Natural killer cell (primary cell): ENCODE results near the gene TSPAN2. TPM values are rescaled to one million over a fixed set of nuclear protein-coding genes. Genes with fewer than 3 reads are reported as not detected.
A peak's percentile ranks its signal among the peaks of the same experiment; 100 is the strongest.

Experiments used
- ATAC-seq, 3 donors: fragments of 150-1000 bp in 2 of 3; fragments of 200-7000 bp in 1 of 3; cut with Tn5 transposase; 1 replicate in 1 of 3; 2 replicates in 2 of 3; pipeline ENCODE4 v1.10.0; 2021; ENCODE audit warnings: mild to moderate bottlenecking in 2 of 3, moderate library complexity in 2 of 3
- DNase-seq, 2 donors: peaks; one replicate each; pipeline versions ENCODE4 v3.0.0 to v3.0.0-alpha.2; 2013 to 2021; ENCODE audit warnings: mixed read lengths in 1 of 2
- H3K27ac ChIP-seq: one replicate; pipeline ENCODE4 v1.5.1; 2013; ENCODE audit warnings: mild to moderate bottlenecking, low read length
- H3K27me3 ChIP-seq: one replicate; pipeline ENCODE4 v1.6.1; 2013; ENCODE audit warnings: low read length; ENCODE audit not compliant: control insufficient read depth, insufficient read depth
- H3K36me3 ChIP-seq: one replicate; pipeline ENCODE4 v1.6.1; 2013; ENCODE audit warnings: low read length; ENCODE audit not compliant: control insufficient read depth, insufficient read depth
- H3K4me1 ChIP-seq: one replicate; pipeline ENCODE4 v1.6.1; 2013; ENCODE audit warnings: low read length; ENCODE audit not compliant: control insufficient read depth, insufficient read depth
- H3K4me3 ChIP-seq: one replicate; pipeline ENCODE4 v1.5.1; 2013; ENCODE audit warnings: low read length
- H3K9me3 ChIP-seq: one replicate; pipeline ENCODE4 v1.6.1; 2013; ENCODE audit warnings: low read length; ENCODE audit not compliant: control insufficient read depth, insufficient read depth
- H3K27ac Mint-ChIP-seq, 2 donors: one replicate each; pipeline ENCODE4 v1.8.0; 2022; ENCODE audit warnings: mild to moderate bottlenecking in 2 of 2, mixed read lengths in 2 of 2, moderate library complexity in 1 of 2
- H3K27me3 Mint-ChIP-seq, 2 donors: one replicate each; pipeline ENCODE4 v1.8.0; 2022; ENCODE audit warnings: low read depth in 2 of 2, mixed read lengths in 2 of 2
- H3K36me3 Mint-ChIP-seq: one replicate; pipeline ENCODE4 v1.8.0; 2022; ENCODE audit warnings: mixed read lengths
- H3K4me1 Mint-ChIP-seq, 2 donors: one replicate each; pipeline ENCODE4 v1.8.0; 2022; ENCODE audit warnings: mixed read lengths in 2 of 2
- H3K4me3 Mint-ChIP-seq: one replicate; pipeline ENCODE4 v1.8.0; 2022; ENCODE audit warnings: mild to moderate bottlenecking, moderate library complexity, mixed read lengths
- H3K9me3 Mint-ChIP-seq, 2 donors: one replicate each; pipeline ENCODE4 v1.8.0; 2022; ENCODE audit warnings: mixed read lengths in 2 of 2
- whole genome bisulfite sequencing: methylation state at CpG from one replicate; pipeline ENCODE4 v1.1.7; 2013; ENCODE audit warnings: missing lambda C conversion rate; ENCODE audit not compliant: insufficient coverage; 5-methylcytosine and 5-hydroxymethylcytosine counted together
- intact Hi-C: fragments of 100-400 bp; cut with micrococcal nuclease; formaldehyde crosslinking; loops from one replicate; pipeline ENCODE4 v1.14.2; 2022
- total RNA-seq, 4 donors: library from RNA; stranded (reverse); fragments of 120-200 nt in 1 of 4; gene quantifications; one replicate each; pipeline versions ENCODE4 v1.2.3 to v1.2.4, GENCODE V29; 2013 to 2022
- TF ChIP-seq, protein P1 (sequence below): fragments of 200-600 bp; IDR thresholded peaks from one replicate; pipeline ENCODE4 v1.8.0; 2022; ENCODE audit warnings: antibody characterized with exemption

Gene TSPAN2
- total RNA-seq, 3 donors from 2014 or later (not counting 1 experiment from before 2014, with no cell fraction given), result 17.1 to 41.4 (median 28.6) TPM

DNA sequence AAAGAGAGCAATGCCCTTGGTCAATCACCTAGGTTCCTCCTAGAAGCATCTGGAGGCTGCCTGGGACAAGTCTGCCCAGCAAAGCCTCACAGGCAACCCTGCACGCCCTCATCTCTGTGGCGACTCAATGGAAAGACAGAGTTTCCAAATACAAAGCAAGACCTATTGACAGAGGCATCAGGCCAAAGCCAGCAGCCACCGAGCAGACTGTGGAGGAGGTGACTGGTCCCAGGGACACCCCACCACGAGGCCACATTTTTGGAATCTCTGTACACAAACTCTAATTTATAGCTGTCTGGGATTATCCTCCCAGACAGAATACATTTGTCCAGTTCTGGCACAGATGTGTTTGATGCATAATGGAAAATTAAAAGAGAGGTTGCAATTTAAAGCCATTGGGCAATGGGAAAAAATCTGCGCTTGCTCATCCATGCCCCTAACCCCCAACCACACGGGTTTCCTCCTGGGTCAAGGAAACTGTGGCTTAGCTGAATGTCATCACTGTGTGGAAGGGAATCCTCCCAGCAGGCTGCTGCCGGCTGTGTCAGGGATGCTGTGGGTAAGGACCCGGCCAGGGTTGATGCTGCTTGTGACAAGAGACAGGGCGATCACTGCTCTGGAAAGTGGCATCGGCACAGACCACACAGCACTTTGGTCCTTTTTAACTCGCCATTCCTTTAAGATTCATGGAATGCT, 14.3 kb downstream of the TSPAN2 start:
- Mint-ChIP-seq H3K9me3 (no peaks in the 10 kb centered on the region), H3K27me3 (no peaks in the 10 kb centered on the region), H3K27ac (no peak overlapping the region), H3K4me3 (no peak overlapping the region), H3K4me1 (peaks cover 39 to 57% of the 10 kb centered on the region in 2 donors), H3K36me3 (peaks cover 14% of the 10 kb centered on the region)
- DNase-seq, result no peak
- no peaks in the 10 kb centered on the region for H3K36me3 ChIP-seq
- ATAC-seq, result no peak
- H3K27ac ChIP-seq, result no peak overlapping the region
- intact Hi-C loops, result no loop called here
- no peaks in the 10 kb centered on the region for H3K9me3 ChIP-seq
- TF ChIP-seq, protein P1, sequence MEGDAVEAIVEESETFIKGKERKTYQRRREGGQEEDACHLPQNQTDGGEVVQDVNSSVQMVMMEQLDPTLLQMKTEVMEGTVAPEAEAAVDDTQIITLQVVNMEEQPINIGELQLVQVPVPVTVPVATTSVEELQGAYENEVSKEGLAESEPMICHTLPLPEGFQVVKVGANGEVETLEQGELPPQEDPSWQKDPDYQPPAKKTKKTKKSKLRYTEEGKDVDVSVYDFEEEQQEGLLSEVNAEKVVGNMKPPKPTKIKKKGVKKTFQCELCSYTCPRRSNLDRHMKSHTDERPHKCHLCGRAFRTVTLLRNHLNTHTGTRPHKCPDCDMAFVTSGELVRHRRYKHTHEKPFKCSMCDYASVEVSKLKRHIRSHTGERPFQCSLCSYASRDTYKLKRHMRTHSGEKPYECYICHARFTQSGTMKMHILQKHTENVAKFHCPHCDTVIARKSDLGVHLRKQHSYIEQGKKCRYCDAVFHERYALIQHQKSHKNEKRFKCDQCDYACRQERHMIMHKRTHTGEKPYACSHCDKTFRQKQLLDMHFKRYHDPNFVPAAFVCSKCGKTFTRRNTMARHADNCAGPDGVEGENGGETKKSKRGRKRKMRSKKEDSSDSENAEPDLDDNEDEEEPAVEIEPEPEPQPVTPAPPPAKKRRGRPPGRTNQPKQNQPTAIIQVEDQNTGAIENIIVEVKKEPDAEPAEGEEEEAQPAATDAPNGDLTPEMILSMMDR, result no peak
- WGBS, result 74% methylated on average over 9 of the region's 11 CpGs
- H3K4me3 ChIP-seq, result no peak overlapping the region
- H3K27me3 ChIP-seq, result no peaks in the 10 kb centered on the region
- H3K4me1 ChIP-seq, result peaks cover 21% of the 10 kb centered on the region

DNA sequence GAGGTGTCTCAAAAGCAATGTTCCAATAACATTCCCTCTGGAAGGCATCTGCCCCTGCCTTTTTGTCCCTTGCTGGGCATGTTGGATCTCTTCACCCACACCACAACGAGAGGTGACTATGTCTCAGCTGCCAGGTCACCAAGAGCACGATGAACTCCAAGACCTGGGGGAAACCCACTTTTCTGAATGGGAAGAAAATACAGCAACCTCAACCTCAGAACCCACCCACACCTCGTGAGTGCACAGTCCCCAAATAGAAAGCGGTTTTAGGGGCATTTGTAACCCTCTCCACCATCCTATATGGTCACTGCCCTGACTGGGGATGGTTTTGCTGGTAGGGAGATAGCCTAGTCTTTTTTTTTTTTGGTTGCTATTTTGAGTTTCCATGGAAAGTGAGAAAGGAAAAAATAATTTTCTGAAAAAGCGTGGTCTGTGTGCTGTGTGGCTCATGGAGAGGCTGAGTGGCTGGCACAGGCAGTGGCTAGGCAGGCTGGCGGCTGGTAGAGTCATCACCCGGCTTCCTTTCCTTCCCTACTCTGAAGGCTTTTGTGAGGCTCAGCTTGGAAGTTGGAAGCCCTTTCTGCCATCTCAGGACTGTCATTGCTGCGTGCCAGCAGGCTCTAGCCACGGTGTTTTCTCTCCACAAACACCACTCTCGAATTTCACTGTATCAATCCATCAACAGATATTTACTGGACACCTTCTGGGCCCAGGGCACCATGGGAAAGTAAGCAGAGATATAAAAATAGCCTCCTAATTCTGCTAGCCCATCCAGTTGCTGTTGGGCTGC, 15.8 kb downstream of the TSPAN2 start:
- DNase-seq (peak in 1 of 2 donors; percentile 29), ATAC-seq (peak; percentile 54 to 88 (median 79))
- no peaks in the 10 kb centered on the region for H3K27me3 ChIP-seq
- Mint-ChIP-seq H3K27ac (peak overlapping the region; percentile 46 to 77), H3K36me3 (peaks cover 22% of the 10 kb centered on the region), H3K4me3 (no peak overlapping the region), H3K27me3 (no peaks in the 10 kb centered on the region), H3K4me1 (peaks cover 37 to 59% of the 10 kb centered on the region in 2 donors), H3K9me3 (no peaks in the 10 kb centered on the region)
- TF ChIP-seq, protein P1, result no peak
- no peak overlapping the region for H3K27ac ChIP-seq
- H3K36me3 ChIP-seq, result no peaks in the 10 kb centered on the region
- 72% methylated on average over 8 of the region's 10 CpGs for WGBS
- peaks cover 21% of the 10 kb centered on the region for H3K4me1 ChIP-seq
- intact Hi-C loops, result no loop called here
- no peak overlapping the region for H3K4me3 ChIP-seq
- no peaks in the 10 kb centered on the region for H3K9me3 ChIP-seq

DNA sequence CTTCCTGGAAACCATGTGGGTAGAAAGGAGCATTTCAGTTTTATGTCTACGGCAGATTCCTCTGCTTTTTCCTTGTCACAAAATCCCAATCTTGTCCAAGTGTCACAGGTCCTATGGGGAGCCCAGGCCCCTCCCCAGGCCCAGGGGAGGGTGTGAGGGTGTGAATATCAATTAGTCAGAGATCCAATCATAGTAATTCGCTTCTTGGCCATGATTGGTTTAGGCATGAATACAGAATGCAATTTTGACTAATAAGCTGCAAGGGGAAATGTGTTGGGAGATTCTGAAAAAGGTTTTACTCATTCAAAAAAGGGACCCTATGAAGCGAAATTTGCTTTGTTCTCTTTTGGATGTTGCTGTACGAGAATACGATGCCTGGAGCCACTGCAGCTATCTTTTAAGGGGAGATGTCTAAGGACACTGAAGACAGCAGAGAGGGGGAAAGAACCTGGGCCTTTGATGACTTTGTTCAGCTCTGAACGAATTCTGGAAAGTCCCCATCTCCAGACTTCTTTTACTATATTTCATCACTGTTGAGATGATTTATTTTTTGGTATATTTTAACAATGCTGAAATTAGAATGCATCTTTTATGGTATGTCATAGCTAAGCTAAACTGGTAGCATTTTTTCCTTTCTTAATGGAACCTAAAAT, 18.2 kb downstream of the TSPAN2 start:
- Mint-ChIP-seq H3K4me1 (peaks cover 38 to 61% of the 10 kb centered on the region in 2 donors), H3K36me3 (peaks cover 22% of the 10 kb centered on the region), H3K27ac (peak overlapping the region in 1 of 2 donors; percentile 29), H3K9me3 (no peaks in the 10 kb centered on the region), H3K4me3 (no peak overlapping the region), H3K27me3 (no peaks in the 10 kb centered on the region)
- Histone ChIP-seq H3K27me3 (no peaks in the 10 kb centered on the region), H3K9me3 (no peaks in the 10 kb centered on the region), H3K4me3 (no peak overlapping the region), H3K27ac (no peak overlapping the region), H3K36me3 (peaks cover 2% of the 10 kb centered on the region), H3K4me1 (peaks cover 21% of the 10 kb centered on the region)
- intact Hi-C loops, result no loop called here
- ATAC-seq (no peak), DNase-seq (peak in 1 of 2 donors; percentile 56)
- WGBS, result 87% methylated on average over 5 of the region's 6 CpGs
- TF ChIP-seq, protein P1, result no peak
